Hair follicle dermal papilla cell (primary cell): Measurements from ENCODE around the gene TRPC1. TPM values are rescaled to one million over a fixed set of nuclear protein-coding genes. Genes with fewer than 3 reads are reported as not detected.

ENCODE experiments used
- small RNA-seq: library from RNA; depleted of rRNA; stranded (forward); fragments of <200 nt; gene quantifications from one replicate; pipeline ENCODE3, GENCODE V24; 2012
- total RNA-seq: library from RNA; depleted of rRNA; stranded (reverse); fragments of >200 nt; gene quantifications from 2 replicates; pipeline ENCODE4 v1.2.3, GENCODE V29; 2012

Gene TRPC1
- total RNA-seq: 20.8 and 28.9 TPM in 2 replicates

GRCh38 chr3:142723968-142724681 lies at the start of gene TRPC1:
Gene TRPC1 (plus strand): TSS chr3:142724034. CDS start chr3:142724560, 526 bp downstream.

Small RNA genes within 50 kb of the gene (small RNA-seq; reads per million reads assigned to genes)
- gene RNU7-47P: not detected

Other genes starting within 250 kb of the TRPC1 start
- 24.5 and 27.9 TPM in 2 replicates for gene ATR, start 145.3 kb upstream of the TRPC1 start, total RNA-seq
- gene PLS1, start 127.6 kb upstream of the TRPC1 start, total RNA-seq: 0.12 and 0.97 TPM in 2 replicates
- 0.97 and 1.3 TPM in 2 replicates for gene PCOLCE2, start 165.0 kb downstream of the TRPC1 start, total RNA-seq
- gene PAQR9, start 239.6 kb downstream of the TRPC1 start, total RNA-seq: not detected in 2 replicates